Adrenal gland (tissue), 5 donors: Measurements from ENCODE around the gene ADGRD2.

Experiments used
- CTCF ChIP-seq, 6 experiments: fragments of 450-650 bp in 4 of 6; fragments of 200-600 bp in 2 of 6; sonication (generic) in 1 of 6; IDR thresholded peaks; 1 replicate in 5 of 6; 2 replicates in 1 of 6; pipeline versions ENCODE4 v1.5.1 to v1.8.0; 2016 to 2021; ENCODE audit warnings: antibody characterized with exemption in 6 of 6, mild to moderate bottlenecking in 2 of 6, moderate library complexity in 1 of 6
- POLR2A ChIP-seq, 2 donors: fragments of 450-650 bp; IDR thresholded peaks; one replicate each; pipeline ENCODE4 v1.6.1; 2017; ENCODE audit warnings: antibody characterized with exemption in 2 of 2, mild to moderate bottlenecking in 2 of 2, moderate library complexity in 1 of 2
- donor health status: DM: no; HTN: no; CAD: no.

- TF ChIP-seq CTCF (IDR thresholded peaks at IDR 0.05): no peak
- no peak for TF ChIP-seq POLR2A (IDR thresholded peaks at IDR 0.05)
These were observed 23.1 kb downstream of the ADGRD2 start for GRCh38 chr9:124473310-124473709.
